Measurements from ENCODE around the gene WDTC1.
A peak's percentile ranks its signal among the peaks of the same experiment; 100 is the strongest.
"Not testable (repeated sequence)": the region's sequence is repeated elsewhere in the genome, so short reads cannot be mapped to it uniquely, and the experiment has no call there.

WDTC1 gene, protein sequence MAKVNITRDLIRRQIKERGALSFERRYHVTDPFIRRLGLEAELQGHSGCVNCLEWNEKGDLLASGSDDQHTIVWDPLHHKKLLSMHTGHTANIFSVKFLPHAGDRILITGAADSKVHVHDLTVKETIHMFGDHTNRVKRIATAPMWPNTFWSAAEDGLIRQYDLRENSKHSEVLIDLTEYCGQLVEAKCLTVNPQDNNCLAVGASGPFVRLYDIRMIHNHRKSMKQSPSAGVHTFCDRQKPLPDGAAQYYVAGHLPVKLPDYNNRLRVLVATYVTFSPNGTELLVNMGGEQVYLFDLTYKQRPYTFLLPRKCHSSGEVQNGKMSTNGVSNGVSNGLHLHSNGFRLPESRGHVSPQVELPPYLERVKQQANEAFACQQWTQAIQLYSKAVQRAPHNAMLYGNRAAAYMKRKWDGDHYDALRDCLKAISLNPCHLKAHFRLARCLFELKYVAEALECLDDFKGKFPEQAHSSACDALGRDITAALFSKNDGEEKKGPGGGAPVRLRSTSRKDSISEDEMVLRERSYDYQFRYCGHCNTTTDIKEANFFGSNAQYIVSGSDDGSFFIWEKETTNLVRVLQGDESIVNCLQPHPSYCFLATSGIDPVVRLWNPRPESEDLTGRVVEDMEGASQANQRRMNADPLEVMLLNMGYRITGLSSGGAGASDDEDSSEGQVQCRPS

DNA sequence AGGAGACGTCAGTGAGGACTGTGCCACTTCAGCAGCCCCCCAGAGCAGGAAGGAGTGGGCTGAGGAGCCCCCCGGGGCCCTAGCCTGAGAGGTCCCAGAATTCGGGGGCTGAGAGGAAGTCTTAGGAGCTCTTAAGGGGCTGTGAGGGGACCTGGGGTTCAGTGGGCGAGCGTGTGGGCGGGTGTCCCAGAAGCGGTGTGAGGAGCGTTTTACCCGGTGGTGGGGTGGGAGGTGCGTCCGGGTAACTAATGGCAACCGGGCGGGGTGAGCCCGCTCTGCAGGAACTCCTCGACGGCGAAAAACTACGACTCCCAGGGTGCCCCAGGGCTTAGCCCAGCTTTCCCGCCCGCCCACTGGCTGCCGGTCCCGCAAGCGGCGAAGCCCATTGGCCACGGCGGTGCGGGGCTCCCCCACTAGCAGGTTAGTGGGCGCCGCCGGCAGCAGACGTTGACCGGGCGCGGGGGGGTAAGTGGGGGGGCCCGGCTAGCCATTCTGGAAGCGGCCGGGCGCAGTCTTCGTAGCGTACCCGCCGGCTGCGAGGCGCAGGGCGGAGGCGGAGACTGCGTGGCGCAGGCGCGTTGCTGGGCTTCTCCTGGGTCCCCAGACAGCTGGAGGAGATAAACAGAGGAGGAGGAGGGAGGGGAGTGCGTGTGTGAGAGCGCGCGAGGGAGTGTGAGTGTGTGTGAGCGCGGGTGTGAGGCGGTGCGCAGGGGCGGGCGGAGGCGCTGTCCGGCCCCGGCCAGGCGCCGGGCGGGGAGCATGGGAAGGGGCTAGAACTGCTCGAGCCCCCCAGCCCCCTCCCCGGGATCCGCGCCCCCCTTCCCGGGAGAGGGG, at the start of gene WDTC1:
Gene WDTC1 (plus strand): TSS at position 584 of the 834 bp plus-strand sequence. CDS start 26,423 bp downstream, outside the sequence.
- DNase-seq = peak; percentile 85

DNA sequence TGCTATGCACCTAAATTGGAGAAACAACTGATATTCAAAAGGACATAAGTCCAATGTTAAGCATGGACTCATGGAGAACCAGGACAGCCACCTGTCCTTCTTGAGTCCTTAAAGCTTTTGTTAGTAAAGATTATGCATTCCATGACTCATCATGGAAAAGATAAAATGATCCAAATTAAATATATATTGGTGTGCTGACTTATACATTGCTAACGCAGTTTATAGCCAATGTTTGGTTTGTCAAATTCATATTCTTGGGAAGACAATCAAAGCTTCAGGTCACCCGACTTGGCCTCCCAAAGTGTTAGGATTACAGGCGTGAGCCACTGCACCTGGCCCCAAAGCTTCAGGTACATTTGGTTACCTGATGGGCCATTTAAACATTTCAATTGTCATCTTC, 49.8 kb upstream of the WDTC1 start:
- DNase-seq = not testable (repeated sequence)

DNA sequence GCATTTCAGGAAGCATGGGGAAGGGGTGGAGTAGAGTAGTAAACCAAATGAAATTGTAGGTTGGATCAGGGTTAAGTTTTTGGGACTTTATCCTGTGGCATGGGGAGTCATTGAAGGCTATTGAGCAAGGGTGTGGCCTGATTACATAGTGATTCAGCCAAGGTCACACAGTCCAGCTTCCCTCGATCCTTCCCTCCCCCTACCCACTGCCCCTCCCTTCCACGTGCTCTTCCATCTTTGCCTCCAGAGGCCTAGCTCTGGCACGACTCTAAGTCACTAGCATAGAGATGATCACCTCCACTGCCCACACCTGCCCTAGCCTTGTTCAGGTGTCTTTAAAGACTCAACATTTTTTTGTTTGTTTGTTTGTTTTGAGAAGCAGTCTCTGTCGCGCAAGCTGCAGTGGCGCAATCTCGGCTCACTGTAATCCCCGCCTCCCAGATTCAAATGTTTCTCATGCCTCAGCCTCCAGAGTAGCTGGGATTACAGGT, 42.3 kb upstream of the WDTC1 start:
- no peak for DNase-seq

DNA sequence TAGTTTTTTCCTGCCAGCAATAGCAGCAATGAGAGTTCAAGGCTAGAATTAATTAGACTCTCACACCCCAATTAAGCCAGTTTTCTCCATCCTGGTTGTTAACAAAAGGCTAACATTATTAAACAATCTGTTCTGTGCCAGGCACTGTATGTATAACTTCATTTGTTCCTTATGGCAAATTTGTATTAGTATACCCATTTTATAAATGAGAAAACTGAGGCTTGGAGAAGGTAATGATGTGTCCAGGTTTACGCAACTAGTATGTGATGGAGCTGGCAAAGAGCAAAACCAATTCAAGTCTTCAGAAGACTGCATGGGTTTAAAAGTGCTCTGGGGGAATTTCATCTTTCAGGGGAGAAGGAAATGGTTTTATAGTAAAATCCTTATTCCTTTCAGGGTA, 41.2 kb upstream of the WDTC1 start:
- DNase-seq = no peak

DNA sequence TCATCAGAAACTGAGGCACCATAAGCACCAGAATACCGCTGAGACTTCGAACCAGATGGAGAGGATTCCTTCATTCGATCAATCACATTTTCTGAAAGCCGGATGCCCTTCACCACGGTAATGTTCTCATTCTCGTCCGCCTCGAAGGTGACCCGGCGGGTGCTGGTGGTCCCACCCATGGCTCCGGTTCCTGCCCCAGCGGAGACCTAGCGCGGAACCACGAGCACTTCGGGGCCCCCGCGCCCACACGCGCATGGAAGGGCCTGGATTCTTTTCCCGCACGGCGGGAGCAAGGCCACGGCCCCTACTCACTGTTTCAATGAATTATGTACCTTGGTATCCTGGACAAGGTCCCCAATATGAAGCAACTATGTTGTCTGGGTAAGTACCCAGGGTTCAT, 33.1 kb upstream of the WDTC1 start:
- DNase-seq = no peak

DNA sequence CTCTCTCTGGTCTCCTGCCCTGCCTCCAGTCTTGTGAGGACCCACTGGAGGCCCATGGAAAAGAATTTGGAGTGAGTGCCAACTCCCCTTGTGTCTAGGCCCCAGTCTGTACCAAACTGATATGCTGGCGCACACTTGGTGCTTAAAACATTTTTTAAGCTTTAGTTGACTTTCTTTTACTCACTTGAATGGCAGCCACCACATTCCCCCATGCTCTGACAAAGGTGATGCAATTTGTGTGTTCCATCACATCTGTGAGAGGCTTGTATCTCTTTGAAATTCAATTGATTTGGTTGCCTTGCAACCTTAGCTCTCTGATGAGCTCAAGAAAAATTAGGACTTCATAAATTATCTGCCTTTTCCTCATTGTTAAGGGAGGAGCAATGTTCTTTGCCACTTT, 30.5 kb upstream of the WDTC1 start:
- no peak for DNase-seq

DNA sequence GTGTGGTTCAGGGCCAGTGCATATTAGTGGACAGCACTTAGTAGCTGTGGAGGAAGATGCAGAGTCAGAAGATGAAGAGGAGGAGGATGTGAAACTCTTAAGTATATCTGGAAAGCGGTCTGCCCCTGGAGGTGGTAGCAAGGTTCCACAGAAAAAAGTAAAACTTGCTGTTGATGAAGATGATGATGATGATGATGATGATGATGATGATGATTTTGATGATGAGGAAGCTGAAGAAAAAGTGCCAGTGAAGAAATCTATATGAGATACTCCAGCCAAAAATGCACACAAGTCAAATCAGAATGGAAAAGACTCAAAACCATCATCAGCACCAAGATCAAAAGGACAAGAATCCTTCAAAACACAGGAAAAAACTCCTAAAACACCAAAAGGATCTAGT, 27.2 kb upstream of the WDTC1 start:
- not testable (repeated sequence) for DNase-seq

DNA sequence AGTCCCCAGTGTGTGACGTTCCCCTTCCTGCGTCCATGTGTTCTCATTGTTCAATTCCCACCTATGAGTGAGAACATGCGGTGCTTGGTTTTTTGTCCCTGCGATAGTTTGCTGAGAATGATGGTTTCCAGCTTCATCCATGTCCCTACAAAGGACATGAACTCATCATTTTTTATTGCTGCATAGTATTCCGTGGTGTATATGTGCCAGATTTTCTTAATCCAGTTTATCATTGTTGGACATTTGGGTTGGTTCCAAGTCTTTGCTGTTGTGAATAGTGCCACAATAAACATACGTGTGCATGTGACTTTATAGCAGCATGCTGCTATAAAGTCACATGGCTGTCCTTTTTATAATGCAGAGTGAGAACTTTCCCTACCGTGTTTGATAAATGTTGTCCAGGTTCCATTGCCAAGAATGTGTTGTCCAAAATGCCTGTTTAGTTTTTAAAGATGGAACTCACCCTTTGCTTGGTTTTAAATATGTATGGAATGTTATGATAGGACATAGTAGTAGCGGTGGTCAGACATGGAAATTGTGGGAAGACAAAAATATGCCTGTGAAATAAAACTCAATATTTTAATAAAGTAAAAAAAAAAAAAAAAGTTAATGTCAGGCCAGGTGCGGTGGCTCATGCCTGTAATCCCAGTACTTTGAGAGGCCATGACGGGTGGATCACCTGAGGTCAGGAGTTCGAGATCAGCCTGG, 26.1 kb upstream of the WDTC1 start:
- DNase-seq = not testable (repeated sequence)

DNA sequence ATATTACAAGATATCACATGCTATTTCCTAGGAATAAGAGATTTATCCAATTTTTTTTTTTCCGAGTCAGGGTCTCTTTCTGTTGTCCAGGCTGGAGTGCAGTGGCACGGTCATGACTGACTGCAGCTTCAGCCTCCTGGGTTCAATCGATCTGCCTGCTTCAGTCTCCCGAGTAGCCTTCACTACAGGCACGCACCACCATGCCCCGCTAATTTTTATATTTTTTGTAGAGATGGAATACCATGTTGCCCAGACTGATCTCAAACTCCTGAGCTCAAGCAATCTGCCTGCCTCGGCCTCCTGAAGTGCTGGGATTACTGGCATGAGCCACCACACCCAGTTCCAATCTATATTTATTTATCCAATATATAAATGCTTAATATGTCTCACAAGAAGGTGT, 18.0 kb upstream of the WDTC1 start:
- no peak for DNase-seq

DNA sequence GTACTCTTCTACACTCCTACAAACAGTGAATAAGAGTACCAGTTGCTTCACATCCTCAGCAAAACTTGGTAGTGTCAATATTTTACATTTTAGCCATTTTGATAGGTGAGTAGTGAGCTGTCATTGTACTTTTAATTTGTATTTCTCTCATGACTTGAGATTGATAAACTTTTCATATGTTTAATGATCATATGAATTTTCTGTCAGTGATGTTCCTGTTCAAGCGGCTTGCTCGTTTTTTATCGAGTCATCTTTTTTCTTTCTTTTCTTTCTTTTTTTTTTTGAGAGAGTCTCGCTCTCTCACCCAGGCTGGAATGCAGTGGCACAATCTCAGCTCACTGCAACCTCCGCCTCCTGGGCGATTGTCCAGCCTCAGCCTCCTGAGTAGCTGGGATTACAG, 17.0 kb upstream of the WDTC1 start:
- no peak for DNase-seq

DNA sequence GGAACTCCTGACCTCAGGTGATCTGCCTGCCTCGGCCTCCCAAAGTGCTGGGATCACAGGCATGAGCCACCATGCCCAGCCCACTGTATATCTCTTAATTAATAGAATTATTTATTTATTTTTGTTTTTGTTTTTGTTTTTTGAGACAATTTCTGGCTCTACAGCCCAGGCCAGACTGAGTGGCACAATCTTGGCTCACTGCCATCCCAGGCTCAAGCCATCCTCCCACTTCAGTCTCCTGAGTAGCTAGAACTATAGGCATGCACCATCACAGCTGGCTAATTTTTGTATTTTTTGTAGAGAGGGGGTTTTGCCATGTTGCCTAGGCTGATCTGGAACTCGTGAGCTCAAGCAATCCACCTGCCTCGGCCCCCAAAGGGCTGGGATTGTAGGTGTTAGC, 15.7 kb upstream of the WDTC1 start:
- DNase-seq = no peak

DNA sequence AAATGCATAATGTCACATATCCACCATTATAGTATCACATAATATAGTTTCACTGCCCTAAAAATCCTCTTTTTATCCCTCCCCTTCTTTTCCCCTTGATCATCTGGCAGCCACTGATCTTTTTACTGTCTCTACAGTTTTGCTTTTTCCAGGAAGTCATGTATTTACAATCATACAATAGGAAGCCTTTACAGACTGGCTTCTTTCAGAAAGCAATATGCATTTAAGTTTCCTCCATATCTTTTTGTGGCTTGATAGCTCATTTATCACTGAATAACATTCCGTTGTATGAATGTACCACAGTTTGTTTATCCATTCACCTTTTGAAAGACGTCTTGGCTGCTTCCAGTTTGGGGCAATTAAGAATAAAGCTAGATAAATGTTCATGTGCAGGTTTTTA, 14.3 kb upstream of the WDTC1 start:
- DNase-seq = no peak

DNA sequence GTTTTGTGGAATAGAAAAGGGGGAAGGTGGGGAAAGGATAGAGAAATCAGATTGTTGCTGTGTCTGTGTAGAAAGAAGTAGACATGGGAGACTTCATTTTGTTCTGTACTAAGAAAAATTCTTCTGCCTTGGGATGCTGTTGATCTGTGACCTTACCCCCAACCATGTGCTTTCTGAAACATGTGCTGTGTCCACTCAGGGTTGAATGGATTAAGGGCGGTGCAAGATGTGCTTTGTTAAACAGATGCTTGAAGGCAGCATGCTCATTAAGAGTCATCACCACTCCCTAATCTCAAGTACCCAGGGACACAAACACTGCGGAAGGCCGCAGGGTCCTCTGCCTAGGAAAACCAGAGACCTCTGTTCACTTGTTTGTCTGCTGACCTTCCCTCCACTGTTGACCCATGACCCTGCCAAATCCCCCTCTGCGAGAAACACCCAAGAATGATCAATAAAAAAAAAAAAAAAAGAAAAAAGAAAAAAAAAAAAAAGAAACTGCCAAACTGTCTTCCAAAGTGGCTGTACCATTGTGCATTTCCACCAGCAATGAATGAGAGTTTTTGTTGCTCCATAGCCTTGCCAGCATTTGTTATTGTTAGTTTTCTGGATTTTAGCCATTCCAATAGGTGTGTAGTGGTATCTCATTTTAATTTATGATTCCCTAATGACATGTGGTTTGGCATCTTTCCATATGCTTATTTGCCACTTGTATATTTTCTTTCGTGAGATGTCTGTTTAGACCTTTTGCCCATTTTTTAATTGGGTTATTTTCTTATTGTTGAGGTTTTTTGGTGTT, 13.5 kb upstream of the WDTC1 start:
- not testable (repeated sequence) for DNase-seq

DNA sequence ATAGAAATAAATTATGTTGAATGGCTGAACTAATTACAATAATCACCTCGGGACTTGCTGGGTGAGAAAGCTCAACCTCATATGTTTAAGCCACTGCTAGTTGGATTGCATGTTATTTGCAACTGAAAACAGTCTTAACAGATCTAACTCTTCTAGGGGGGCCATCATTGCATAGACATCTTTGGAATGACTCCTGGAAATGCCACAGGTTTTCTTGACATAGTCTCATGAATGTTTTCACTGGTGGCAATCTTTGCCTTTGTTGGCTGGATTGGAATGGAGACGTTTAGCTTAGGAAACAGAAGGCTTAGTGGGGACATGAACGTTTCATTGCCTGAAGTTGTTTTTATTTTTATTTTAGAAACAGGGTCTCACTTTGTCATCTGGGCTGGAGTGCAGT, 8.8 kb upstream of the WDTC1 start:
- DNase-seq = no peak

DNA sequence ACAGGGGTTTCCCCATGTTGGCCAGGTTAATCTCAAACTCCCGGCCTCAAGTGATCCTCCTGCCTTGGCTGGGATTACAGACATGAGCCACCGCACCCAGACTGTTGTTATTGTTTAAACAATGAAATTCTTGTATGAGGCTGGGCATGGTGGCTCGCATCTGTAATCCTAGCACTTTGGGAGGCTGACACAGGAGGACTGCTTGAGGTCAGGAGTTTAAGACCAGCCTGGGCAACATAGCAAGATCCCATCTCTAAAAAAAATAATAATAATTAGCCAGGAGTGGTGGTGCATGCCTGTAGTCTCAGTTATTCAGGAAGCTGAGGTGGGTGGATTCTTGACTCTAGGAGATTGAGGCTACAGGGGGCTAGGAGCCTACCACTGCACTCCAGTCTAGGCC, 6.7 kb upstream of the WDTC1 start:
- DNase-seq = no peak

DNA sequence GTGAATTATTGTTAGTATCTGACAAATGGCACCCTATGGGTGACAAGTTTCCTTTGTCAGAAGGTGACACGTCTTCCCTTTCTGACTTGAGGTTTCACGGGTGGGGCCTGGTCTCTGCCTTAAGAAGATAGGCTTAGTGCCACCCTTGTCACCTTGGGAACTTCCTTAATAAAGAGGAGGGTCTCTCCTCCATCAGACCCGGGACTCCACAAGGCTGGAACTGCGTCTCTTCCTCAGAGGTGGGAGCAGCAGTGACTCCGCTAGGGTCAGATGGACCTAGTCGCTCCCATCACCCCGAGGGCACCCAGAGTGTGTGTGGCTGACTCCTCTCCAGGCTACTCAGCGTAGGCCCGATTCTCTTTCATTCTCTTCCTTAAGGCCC, 774 bp upstream of the WDTC1 start:
- no peak for DNase-seq

DNA sequence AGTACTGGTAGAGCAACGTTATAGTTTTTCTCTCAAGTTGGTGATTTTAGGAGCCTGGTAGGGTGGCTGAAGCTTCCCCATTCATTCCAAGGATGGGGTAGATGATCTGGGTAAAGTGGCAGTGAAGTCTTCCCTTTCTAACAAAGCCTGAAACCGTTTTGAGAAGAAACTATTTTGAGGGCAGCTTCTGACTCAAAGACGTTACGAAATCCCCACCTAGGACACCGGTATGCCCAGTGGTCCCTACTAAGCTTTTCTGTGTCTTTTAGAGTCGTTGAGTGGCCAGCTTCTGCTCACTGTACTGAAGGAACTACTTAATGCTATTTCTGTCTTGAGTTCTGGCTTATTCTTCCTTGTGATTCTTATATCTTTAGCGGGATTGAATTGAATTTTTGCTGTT, 1.4 kb downstream of the WDTC1 start:
- no peak for DNase-seq

DNA sequence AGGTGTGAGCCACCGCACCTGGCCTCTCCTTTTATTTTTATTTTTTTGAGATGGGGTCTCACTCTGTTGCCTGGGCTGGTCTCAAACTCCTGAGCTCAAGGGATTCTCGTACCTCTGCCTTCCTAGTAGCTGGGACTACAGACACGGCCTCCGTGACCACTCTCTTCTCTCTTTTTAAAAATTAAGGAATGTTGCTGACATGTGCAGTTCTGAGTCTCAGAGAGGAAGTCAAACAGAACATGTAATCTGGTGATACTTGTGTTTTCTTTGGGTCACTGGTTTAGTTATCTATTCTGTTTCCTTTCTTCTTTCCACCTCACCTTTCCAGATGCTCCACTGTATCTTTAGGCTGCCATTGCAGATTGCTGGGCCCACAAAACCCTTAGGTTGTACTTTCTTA, 2.7 kb downstream of the WDTC1 start:
- DNase-seq = no peak

DNA sequence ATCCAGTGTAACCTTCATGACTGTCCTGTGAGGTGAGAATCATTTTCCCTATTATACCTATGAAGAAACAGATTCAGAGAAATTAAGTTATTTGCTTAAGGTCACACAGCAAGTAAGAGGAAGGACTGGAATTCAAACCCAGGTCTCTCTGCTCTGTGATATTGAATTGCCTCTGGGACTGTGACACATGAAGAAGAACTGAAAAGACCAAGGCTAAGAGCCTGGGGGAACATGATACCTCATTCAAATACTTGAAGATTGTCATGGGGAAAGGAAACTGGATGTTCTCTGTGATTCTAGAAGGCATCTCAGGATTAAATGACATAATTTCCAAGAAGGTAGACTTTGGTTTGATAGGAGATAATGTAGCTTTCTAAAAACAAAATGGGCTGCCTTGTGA, 3.6 kb downstream of the WDTC1 start:
- no peak for DNase-seq

DNA sequence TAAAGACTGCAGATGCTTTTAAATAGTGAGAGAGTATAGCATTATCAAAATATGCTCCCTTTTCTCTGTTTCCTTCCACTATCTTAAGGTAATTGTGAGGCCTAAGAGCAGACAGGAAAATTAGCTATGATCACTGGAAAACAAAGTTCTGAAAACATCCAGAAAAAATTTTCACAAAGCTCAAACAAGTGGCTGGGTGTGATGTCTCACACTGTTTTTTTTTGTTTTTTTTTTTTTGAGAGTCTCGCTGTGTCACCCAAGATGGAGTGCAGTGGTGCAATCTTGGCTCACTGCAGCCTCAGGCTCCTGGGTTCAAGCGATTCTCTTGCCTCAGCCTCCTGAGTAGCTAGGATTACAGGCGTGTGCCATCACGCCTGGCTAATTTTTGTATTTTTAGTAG, 7.2 kb downstream of the WDTC1 start:
- no peak for DNase-seq

DNA sequence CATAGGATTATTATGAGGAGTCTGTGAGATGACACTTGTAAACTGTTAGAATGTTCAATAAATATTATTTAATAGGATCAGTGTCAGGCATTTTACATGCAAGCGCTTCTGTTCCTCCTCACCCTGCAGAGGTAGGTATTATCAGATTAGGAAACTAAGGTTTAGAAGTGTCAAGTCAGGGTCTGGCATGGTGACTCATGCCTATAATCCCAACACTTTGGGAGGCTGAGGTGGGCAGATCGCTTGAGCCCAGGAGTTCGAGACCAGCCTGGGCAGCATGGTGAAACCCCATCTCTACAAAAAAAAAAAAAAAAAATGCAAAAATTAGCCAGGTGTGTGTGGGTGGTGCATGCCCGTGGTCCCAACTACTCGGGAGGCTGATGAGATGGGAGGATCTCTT, 9.2 kb downstream of the WDTC1 start:
- not testable (repeated sequence) for DNase-seq

DNA sequence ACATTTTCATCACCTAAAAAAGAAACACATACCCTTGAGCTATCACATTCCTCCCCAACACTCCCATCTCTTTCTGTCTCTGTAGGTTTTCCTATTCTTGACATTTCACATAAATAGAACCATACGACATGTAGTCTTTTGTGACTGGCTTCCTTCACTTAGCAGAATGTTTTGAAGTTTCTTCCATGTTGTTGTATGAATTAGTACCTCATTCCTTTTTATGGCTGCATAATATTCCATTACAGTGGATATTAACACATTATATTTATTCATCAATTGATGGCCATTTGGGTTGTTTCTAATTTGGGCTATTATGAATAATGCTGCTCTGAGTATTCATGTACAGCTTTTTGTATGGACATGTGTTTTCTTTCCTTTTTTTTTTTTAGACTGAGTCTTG, 11.8 kb downstream of the WDTC1 start:
- DNase-seq = no peak
